Liver (tissue), 3 donors: ENCODE results near the gene LIM2.

Source experiments
- EGR1 ChIP-seq, 2 donors: IDR thresholded peaks; 2 replicates each; pipeline ENCODE4 v1.6.1; 2016 to 2018; ENCODE audit warnings: antibody characterized with exemption in 2 of 2, low read depth in 2 of 2
- JUND ChIP-seq, 2 donors: IDR thresholded peaks; 2 replicates each; pipeline ENCODE4 v1.6.1; 2016; ENCODE audit warnings: antibody characterized with exemption in 2 of 2
- RAD21 ChIP-seq, 2 donors: IDR thresholded peaks; 2 replicates each; pipeline ENCODE4 v1.6.1; 2016; ENCODE audit warnings: antibody characterized with exemption in 2 of 2, mild to moderate bottlenecking in 2 of 2
- YY1 ChIP-seq: IDR thresholded peaks from 2 replicates; pipeline ENCODE4 v1.6.1; 2016; ENCODE audit warnings: antibody characterized with exemption, mild to moderate bottlenecking
- TF ChIP-seq, protein P1 (sequence below): fragments of 150-350 bp; IDR thresholded peaks from 2 replicates; pipeline ENCODE4 v1.5.1; 2017; ENCODE audit warnings: improper control_type of control experiment, low read depth, low read length; ENCODE audit not compliant: missing input control
- TF ChIP-seq, protein P2 (sequence below): IDR thresholded peaks from 2 replicates; pipeline ENCODE4 v1.6.1; 2016; ENCODE audit warnings: antibody characterized with exemption, mild to moderate bottlenecking
- TF ChIP-seq, protein P3 (sequence below): IDR thresholded peaks from 2 replicates; pipeline ENCODE4 v1.6.1; 2016; ENCODE audit warnings: antibody characterized with exemption
- donor health status: healthy.
- donor health status: healthy.

DNA sequence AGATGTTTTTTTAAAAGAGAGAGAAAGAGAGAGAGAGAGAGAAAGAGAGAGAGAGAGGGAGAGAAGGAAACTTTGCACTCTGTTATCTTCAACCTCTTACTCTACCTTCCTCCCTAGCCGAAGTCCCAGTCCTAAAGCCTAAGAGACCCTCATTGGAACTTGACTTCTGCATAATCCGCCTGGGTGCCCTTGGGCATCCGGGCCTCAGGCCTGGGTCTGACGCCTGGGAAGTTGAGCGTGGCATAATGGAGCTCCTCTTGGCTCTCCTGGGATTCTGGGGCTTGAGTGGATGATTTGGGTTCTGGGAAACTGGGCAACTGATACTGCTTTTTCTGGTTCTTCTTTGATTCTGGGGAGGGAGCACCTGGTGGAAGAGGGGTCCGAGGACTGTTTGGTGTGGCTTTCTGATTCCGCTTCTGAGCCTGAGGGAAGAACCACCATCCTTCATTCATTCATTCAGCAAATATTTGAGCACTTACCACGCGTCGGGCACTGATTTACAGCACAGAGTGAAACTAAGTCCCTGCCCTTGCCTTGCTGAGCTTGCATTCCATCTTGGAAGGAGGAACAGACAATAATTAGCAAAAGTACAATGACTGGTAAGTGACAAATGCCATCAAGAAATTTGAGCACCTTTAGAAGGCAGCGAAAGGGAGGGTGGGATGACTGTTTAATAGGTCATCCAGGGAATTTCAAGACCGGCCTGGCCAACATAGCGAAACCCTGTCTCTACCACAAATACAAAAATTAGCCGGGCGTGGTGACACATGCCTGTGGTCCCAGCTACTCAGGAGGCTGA is 23.4 kb upstream of the LIM2 start:
- TF ChIP-seq, protein P1, sequence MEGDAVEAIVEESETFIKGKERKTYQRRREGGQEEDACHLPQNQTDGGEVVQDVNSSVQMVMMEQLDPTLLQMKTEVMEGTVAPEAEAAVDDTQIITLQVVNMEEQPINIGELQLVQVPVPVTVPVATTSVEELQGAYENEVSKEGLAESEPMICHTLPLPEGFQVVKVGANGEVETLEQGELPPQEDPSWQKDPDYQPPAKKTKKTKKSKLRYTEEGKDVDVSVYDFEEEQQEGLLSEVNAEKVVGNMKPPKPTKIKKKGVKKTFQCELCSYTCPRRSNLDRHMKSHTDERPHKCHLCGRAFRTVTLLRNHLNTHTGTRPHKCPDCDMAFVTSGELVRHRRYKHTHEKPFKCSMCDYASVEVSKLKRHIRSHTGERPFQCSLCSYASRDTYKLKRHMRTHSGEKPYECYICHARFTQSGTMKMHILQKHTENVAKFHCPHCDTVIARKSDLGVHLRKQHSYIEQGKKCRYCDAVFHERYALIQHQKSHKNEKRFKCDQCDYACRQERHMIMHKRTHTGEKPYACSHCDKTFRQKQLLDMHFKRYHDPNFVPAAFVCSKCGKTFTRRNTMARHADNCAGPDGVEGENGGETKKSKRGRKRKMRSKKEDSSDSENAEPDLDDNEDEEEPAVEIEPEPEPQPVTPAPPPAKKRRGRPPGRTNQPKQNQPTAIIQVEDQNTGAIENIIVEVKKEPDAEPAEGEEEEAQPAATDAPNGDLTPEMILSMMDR: no peak
- TF ChIP-seq, protein P2, sequence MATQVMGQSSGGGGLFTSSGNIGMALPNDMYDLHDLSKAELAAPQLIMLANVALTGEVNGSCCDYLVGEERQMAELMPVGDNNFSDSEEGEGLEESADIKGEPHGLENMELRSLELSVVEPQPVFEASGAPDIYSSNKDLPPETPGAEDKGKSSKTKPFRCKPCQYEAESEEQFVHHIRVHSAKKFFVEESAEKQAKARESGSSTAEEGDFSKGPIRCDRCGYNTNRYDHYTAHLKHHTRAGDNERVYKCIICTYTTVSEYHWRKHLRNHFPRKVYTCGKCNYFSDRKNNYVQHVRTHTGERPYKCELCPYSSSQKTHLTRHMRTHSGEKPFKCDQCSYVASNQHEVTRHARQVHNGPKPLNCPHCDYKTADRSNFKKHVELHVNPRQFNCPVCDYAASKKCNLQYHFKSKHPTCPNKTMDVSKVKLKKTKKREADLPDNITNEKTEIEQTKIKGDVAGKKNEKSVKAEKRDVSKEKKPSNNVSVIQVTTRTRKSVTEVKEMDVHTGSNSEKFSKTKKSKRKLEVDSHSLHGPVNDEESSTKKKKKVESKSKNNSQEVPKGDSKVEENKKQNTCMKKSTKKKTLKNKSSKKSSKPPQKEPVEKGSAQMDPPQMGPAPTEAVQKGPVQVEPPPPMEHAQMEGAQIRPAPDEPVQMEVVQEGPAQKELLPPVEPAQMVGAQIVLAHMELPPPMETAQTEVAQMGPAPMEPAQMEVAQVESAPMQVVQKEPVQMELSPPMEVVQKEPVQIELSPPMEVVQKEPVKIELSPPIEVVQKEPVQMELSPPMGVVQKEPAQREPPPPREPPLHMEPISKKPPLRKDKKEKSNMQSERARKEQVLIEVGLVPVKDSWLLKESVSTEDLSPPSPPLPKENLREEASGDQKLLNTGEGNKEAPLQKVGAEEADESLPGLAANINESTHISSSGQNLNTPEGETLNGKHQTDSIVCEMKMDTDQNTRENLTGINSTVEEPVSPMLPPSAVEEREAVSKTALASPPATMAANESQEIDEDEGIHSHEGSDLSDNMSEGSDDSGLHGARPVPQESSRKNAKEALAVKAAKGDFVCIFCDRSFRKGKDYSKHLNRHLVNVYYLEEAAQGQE: no peak
- TF ChIP-seq RAD21 (IDR thresholded peaks at IDR 0.05): no peak
- TF ChIP-seq YY1: no peak
- TF ChIP-seq EGR1 (IDR thresholded peaks at IDR 0.05; ENCODE audit: low read depth in 2 of 2): no peak
- TF ChIP-seq, protein P3, sequence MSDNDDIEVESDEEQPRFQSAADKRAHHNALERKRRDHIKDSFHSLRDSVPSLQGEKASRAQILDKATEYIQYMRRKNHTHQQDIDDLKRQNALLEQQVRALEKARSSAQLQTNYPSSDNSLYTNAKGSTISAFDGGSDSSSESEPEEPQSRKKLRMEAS: no peak
- TF ChIP-seq JUND (IDR thresholded peaks at IDR 0.05): no peak
